Naive B cell (primary cell): ENCODE data around the gene GORAB. TPM values are rescaled to one million over a fixed set of nuclear protein-coding genes. Genes with fewer than 3 reads are reported as not detected.

Experiments used
- ATAC-seq, 2 donors: fragments of 150-1000 bp; cut with Tn5 transposase; 2 replicates each; pipeline ENCODE4 v1.10.0; 2021; ENCODE audit warnings: low read depth in 2 of 2, mild to moderate bottlenecking in 2 of 2, moderate library complexity in 2 of 2
- DNase-seq: peaks from one replicate; pipeline ENCODE4 v3.0.0; 2022
- H3K27ac Mint-ChIP-seq, 6 donors: one replicate each; pipeline ENCODE4 v1.8.0; 2020 to 2022; ENCODE audit warnings: mild to moderate bottlenecking in 6 of 6, mixed read lengths in 6 of 6, moderate library complexity in 5 of 6, inconsistent platforms in 2 of 6
- H3K27me3 Mint-ChIP-seq, 3 donors: one replicate each; pipeline ENCODE4 v1.8.0; 2021 to 2022; ENCODE audit warnings: mixed read lengths in 3 of 3, mild to moderate bottlenecking in 1 of 3
- H3K36me3 Mint-ChIP-seq, 2 donors: one replicate each; pipeline ENCODE4 v1.8.0; 2020 to 2022; ENCODE audit warnings: mixed read lengths in 2 of 2, inconsistent platforms in 1 of 2, mild to moderate bottlenecking in 1 of 2
- H3K4me1 Mint-ChIP-seq, 3 donors: one replicate each; pipeline ENCODE4 v1.8.0; 2020 to 2022; ENCODE audit warnings: mixed read lengths in 3 of 3, inconsistent platforms in 1 of 3, mild to moderate bottlenecking in 1 of 3, moderate library complexity in 1 of 3
- H3K4me3 Mint-ChIP-seq, 8 donors: one replicate each; pipeline ENCODE4 v1.8.0; 2020 to 2022; ENCODE audit warnings: mild to moderate bottlenecking in 8 of 8, mixed read lengths in 8 of 8, moderate library complexity in 8 of 8, inconsistent platforms in 2 of 8
- H3K9me3 Mint-ChIP-seq, 7 donors: one replicate each; pipeline ENCODE4 v1.8.0; 2020 to 2022; ENCODE audit warnings: mixed read lengths in 7 of 7, mild to moderate bottlenecking in 5 of 7, inconsistent platforms in 2 of 7, moderate library complexity in 1 of 7
- polyA plus RNA-seq, 6 donors: library from polyadenylated mRNA; unstranded; fragments of 300-500 nt; fragmentation: Illumina TruSeq; gene quantifications; one replicate each; pipeline ENCODE4 v1.2.3, GENCODE V29; 2021; ENCODE audit warnings: low read depth in 6 of 6

The GORAB gene
- polyA plus RNA-seq, 6 donors from 2014 or later: 3.8 to 6.1 (median 5.5) TPM

GRCh38 chr1:170586321-170587252 lies 54.6 kb downstream of the GORAB start:
- Mint-ChIP-seq H3K27me3 (peaks cover 19 to 20% (median 20%) of the 10 kb centered on the region in 3 donors), H3K36me3 (no peaks in the 10 kb centered on the region), H3K27ac (peak overlapping the region in 1 of 6 donors; percentile 11), H3K9me3 (no peaks in the 10 kb centered on the region), H3K4me1 (no peaks in the 10 kb centered on the region), H3K4me3 (peak overlapping the region in 1 of 8 donors; percentile 28)
- ATAC-seq: no peak
- no peak for DNase-seq

- H3K27ac Mint-ChIP-seq: peak overlapping the region in 1 of 6 donors; percentile 11
- H3K4me1 Mint-ChIP-seq: no peaks in the 10 kb centered on the region
- peaks cover 19 to 20% (median 20%) of the 10 kb centered on the region in 3 donors for H3K27me3 Mint-ChIP-seq
- H3K9me3 Mint-ChIP-seq: no peaks in the 10 kb centered on the region
- peak overlapping the region in 1 of 8 donors; percentile 28 for H3K4me3 Mint-ChIP-seq
- no peak for ATAC-seq
- DNase-seq: no peak
- no peaks in the 10 kb centered on the region for H3K36me3 Mint-ChIP-seq
Measured at GRCh38 chr1:170587253-170587593, 55.3 kb downstream of the GORAB start.

- ATAC-seq (no peak), DNase-seq (no peak)
- Mint-ChIP-seq H3K4me1 (no peaks in the 10 kb centered on the region), H3K27me3 (peaks cover 20 to 27% (median 24%) of the 10 kb centered on the region in 3 donors), H3K4me3 (no peak overlapping the region), H3K27ac (no peak overlapping the region), H3K9me3 (peaks cover 2 to 13% (median 10%) of the 10 kb centered on the region in 7 donors), H3K36me3 (no peaks in the 10 kb centered on the region)
Measured at GRCh38 chr1:170590921-170591705, 59.1 kb downstream of the GORAB start.

- no peak for DNase-seq
- Mint-ChIP-seq H3K27ac (no peak overlapping the region), H3K4me3 (no peak overlapping the region), H3K4me1 (no peaks in the 10 kb centered on the region), H3K36me3 (no peaks in the 10 kb centered on the region), H3K9me3 (peaks cover 7 to 26% (median 22%) of the 10 kb centered on the region in 7 donors), H3K27me3 (peaks cover 10 to 25% (median 19%) of the 10 kb centered on the region in 3 donors)
- no peak for ATAC-seq
Measured at GRCh38 chr1:170592591-170593111, 60.7 kb downstream of the GORAB start.

GRCh38 chr1:170593173-170594011 lies 61.4 kb downstream of the GORAB start:
- Mint-ChIP-seq H3K27me3 (peaks cover 10 to 20% (median 19%) of the 10 kb centered on the region in 3 donors), H3K4me1 (no peaks in the 10 kb centered on the region), H3K4me3 (peak overlapping the region in 1 of 8 donors; percentile 17), H3K36me3 (no peaks in the 10 kb centered on the region), H3K27ac (no peak overlapping the region), H3K9me3 (peaks cover 8 to 33% (median 23%) of the 10 kb centered on the region in 7 donors)
- DNase-seq (no peak), ATAC-seq (no peak)

- Mint-ChIP-seq H3K36me3 (no peaks in the 10 kb centered on the region), H3K9me3 (peaks cover 8 to 36% (median 24%) of the 10 kb centered on the region in 7 donors), H3K27ac (no peak overlapping the region), H3K4me3 (no peak overlapping the region), H3K27me3 (peaks cover 10 to 20% (median 19%) of the 10 kb centered on the region in 3 donors), H3K4me1 (no peaks in the 10 kb centered on the region)
- ATAC-seq: no peak
- no peak for DNase-seq
Measured at GRCh38 chr1:170594066-170594626, 62.2 kb downstream of the GORAB start.

GRCh38 chr1:170596701-170597100 lies 64.7 kb downstream of the GORAB start:
- no peak for DNase-seq
- Mint-ChIP-seq H3K27ac (no peak overlapping the region), H3K9me3 (peaks cover 13 to 46% (median 34%) of the 10 kb centered on the region in 7 donors), H3K4me3 (no peak overlapping the region), H3K27me3 (peaks cover 0 to 7% (median 5%) of the 10 kb centered on the region in 3 donors), H3K4me1 (peaks cover 0 to 4% (median 0%) of the 10 kb centered on the region in 3 donors), H3K36me3 (peaks cover 0 to 8% of the 10 kb centered on the region in 2 donors)
- no peak for ATAC-seq

GRCh38 chr1:170598618-170599017 lies 66.7 kb downstream of the GORAB start:
- Mint-ChIP-seq H3K27ac (no peak overlapping the region), H3K4me3 (no peak overlapping the region), H3K4me1 (peaks cover 0 to 4% (median 0%) of the 10 kb centered on the region in 3 donors), H3K27me3 (peaks cover 0 to under 1% (median 0%) of the 10 kb centered on the region in 3 donors), H3K36me3 (peaks cover 0 to 8% of the 10 kb centered on the region in 2 donors), H3K9me3 (peaks cover 19 to 57% (median 42%) of the 10 kb centered on the region in 7 donors)
- ATAC-seq (no peak), DNase-seq (no peak)

GRCh38 chr1:170599033-170599432 lies 67.1 kb downstream of the GORAB start:
- ATAC-seq (no peak), DNase-seq (no peak)
- H3K27ac Mint-ChIP-seq: no peak overlapping the region
- H3K9me3 Mint-ChIP-seq: peaks cover 19 to 58% (median 41%) of the 10 kb centered on the region in 7 donors
- H3K36me3 Mint-ChIP-seq: peaks cover 0 to 8% of the 10 kb centered on the region in 2 donors
- no peak overlapping the region for H3K4me3 Mint-ChIP-seq
- no peaks in the 10 kb centered on the region for H3K27me3 Mint-ChIP-seq
- peaks cover 0 to 4% (median 0%) of the 10 kb centered on the region in 3 donors for H3K4me1 Mint-ChIP-seq

- DNase-seq (no peak), ATAC-seq (no peak)
- no peak overlapping the region for H3K27ac Mint-ChIP-seq
Measured at GRCh38 chr1:170601866-170602265, 69.9 kb downstream of the GORAB start.

More at GRCh38 chr1:170601866-170602265, 69.9 kb downstream of the GORAB start:
- Mint-ChIP-seq H3K4me1 (peaks cover 0 to 4% (median 0%) of the 10 kb centered on the region in 3 donors), H3K4me3 (no peak overlapping the region), H3K9me3 (peaks cover 15 to 52% (median 30%) of the 10 kb centered on the region in 7 donors), H3K36me3 (peaks cover 0 to 8% of the 10 kb centered on the region in 2 donors), H3K27me3 (no peaks in the 10 kb centered on the region)
